Left lobe of liver (tissue), 1 donor: ENCODE results near the gene CNR1. TPM values are rescaled to one million over a fixed set of nuclear protein-coding genes. Genes with fewer than 3 reads are reported as not detected.

Experiments
- total RNA-seq: library from RNA; stranded (reverse); gene quantifications from one replicate; pipeline ENCODE4 v1.2.1, GENCODE V29; 2021
- donor health status: DM: no; HTN: yes; CAD: no.

CNR1 gene
- total RNA-seq, 1 donor from 2014 or later: 0.23 TPM

Other genes starting within 250 kb of the CNR1 start
- not detected for gene SPACA1, start 118.5 kb downstream of the CNR1 start, total RNA-seq